Esophagus mucosa (tissue), 1 donor: ENCODE data around the gene PSMC6. TPM values are rescaled to one million over a fixed set of nuclear protein-coding genes. Genes with fewer than 3 reads are reported as not detected.
"Not testable (repeated sequence)": the region's sequence is repeated elsewhere in the genome, so short reads cannot be mapped to it uniquely, and the experiment has no call there.

ENCODE experiments used
- ATAC-seq: fragments of 200-7000 bp; cut with Tn5 transposase; one replicate; pipeline ENCODE4 v1.9.1; 2020
- total RNA-seq: library from RNA; stranded (reverse); gene quantifications from one replicate; pipeline ENCODE4 v1.2.4, GENCODE V29; 2023
- donor health status: DM: yes; HTN: yes; CAD: no.

The PSMC6 gene
- total RNA-seq, 1 donor from 2014 or later: 66.8 TPM

DNA sequence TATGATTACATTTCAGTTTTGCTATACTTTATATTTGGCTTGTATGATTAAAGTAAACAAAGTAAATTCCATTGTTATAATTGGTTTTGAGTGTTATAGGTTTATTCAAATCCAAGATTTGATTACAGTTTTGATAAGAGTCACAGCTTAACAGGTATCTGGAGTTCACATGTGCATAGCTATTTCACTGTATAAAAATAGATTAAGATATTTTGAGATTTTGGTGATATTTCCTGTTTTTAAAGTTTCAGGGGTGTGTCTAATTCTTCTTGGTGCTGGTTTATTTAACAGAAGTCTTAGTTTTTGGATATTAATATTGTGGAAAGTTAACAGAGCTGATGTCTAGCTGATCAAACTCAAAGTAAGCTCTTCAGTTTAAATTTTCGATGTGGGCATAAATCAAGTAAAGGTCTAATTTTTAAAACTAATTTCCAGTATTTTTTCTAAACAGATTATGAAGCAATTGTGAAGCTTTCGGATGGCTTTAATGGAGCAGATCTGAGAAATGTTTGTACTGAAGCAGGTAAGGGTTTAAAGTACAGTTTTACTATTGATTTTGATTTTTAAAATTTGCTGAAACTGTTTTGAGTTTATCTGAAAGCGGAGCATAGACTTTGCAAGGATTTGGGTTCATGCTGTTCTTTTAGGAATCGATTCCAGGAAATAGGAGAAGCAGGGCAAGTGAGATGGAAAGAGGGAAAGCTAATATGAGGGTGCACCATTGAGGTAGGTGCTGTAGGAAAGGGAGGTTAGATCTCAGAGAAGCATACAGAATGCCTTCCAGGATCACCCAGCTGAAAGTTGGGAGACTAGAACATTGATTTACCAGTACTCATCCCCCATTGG, 16.7 kb downstream of the PSMC6 start:
- ATAC-seq: no peak

- no peak for ATAC-seq
Measured at GRCh38 chr14:52724360-52724644, 17.3 kb downstream of the PSMC6 start.

DNA sequence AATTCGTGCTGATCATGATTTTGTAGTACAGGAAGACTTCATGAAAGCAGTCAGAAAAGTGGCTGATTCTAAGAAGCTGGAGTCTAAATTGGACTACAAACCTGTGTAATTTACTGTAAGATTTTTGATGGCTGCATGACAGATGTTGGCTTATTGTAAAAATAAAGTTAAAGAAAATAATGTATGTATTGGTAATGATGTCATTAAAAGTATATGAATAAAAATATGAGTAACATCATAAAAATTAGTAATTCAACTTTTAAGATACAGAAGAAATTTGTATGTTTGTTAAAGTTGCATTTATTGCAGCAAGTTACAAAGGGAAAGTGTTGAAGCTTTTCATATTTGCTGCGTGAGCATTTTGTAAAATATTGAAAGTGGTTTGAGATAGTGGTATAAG, 20.5 kb downstream of the PSMC6 start:
- ATAC-seq: not testable (repeated sequence)

DNA sequence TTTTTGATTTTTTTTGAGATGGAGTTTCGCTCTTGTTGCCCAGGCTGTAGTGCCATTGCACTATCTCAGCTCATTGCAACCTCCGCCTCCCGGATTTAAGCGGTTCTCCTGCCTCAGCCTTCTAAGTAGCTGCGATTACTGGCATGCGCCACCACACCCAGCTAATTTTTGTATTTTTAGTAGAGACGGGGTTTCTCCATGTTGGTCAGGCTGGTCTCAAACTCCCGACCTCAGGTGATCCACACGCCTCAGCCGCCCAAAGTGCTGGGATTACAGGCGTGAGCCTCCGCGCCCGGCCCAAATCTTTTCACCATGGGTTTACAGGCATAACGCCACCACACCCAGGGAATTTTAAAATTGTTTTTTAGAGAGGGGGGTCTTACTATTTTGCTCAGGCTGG, 22.0 kb downstream of the PSMC6 start:
- ATAC-seq: not testable (repeated sequence)

DNA sequence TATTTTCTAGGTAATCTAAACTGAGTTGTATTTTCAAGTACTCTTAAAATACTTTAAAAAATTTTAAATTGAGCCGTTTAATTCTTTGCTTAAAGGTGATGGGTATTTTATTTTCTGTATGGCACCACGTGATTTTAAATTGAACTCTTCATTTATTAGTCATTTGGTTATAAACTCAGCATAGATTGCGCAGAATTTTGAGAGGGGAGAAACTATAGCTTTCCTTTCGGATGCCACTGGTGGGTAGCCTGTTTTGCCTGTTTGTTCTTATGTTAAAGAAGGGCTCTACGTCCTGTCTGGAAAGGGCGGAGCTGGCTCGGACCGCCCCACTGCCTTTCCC, 22.6 kb downstream of the PSMC6 start:
- ATAC-seq: no peak

- peak; percentile 100 for ATAC-seq
Measured at GRCh38 chr14:52729925-52730708, 23.1 kb downstream of the PSMC6 start, which contains the start of gene STYX. TSS of gene STYX (plus strand) at chr14:52730166. CDS start at chr14:52730475, 309 bp downstream.

- ATAC-seq: no peak
Measured at GRCh38 chr14:52730709-52731111, 23.7 kb downstream of the PSMC6 start.

DNA sequence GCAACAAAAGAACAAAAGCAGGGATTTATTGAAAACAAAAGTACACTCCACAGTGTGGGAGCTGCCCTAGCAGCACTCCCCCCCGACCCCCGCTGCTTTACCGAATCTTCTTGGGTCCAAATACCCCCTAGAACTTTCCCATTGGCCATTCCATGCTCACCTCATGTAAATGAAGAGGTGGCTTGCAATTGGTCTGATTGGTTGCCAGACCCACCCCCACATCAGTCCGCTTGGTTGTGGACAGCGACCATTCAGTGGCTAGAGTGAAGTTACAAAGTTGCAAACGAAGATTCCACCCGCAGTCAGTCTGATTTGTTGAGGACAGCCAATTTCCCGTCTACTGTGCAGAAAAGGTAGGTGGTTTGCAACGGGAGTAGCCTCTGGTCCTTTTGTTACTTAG, 26.8 kb downstream of the PSMC6 start:
- ATAC-seq: no peak

DNA sequence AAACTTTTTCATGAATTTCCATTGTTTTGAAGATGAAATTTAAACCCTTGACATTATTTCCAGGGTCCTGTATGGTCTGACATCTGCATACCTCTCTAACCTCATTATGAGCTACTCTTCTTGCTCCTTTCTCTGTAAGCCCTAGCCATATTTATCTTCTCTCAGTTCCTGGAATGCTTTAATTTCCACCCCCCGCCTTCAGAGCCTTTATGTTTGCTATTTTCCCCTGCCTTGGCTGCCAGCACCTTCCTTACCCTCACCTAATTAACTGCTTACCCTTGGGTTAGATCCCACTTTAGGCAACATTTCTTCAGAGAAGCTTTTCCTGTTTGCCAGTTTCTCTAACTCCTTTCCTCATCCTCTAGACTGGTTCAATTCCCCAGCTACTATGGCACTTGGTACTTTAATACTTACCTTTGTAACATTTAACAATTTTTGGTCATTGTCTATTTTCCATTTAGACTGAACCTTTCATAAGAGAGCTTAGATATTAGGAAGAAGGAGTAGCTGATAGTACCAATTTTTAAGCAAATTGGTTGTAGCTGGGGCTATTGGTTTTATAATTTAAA, 29.0 kb downstream of the PSMC6 start:
- ATAC-seq: no peak

DNA sequence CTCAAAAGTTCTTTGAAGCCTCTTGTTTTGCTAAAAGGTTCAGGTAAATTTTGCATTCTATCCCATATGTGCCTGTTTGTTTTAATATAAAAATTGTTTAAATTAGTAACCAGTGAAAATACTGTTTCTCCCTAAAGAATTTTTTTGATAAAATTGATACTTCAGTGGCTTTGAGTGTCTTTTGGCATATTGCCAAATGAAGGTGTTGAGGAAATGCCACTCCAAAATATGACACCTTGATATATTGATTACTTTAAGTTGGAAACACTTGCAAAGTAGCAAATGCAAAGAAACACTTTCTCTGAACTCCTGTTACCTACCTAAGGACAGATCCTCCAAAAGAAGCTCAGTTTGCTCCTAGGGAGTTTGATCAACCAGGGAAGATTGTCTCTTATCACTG, 31.4 kb downstream of the PSMC6 start:
- ATAC-seq: no peak

DNA sequence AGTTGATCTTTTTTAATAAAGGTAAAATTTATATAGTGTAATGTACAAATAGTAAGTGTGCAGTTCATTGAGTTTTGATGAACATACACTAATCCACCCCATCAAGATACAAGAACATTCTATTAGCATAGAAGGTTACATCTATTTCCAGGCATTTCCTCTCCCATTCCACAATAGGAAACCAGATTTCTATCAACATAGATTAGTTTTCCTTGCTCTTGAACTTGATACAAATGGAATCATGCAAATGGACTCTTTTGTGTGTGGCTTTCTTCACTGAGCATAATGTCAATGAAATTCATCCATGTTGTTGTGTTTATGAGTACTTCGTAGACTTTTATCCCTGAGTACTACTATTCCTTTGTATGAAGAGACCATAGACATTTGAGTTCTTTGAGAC, 33.8 kb downstream of the PSMC6 start:
- ATAC-seq: no peak

- no peak for ATAC-seq
Measured at GRCh38 chr14:52741865-52742264, 34.9 kb downstream of the PSMC6 start.

DNA sequence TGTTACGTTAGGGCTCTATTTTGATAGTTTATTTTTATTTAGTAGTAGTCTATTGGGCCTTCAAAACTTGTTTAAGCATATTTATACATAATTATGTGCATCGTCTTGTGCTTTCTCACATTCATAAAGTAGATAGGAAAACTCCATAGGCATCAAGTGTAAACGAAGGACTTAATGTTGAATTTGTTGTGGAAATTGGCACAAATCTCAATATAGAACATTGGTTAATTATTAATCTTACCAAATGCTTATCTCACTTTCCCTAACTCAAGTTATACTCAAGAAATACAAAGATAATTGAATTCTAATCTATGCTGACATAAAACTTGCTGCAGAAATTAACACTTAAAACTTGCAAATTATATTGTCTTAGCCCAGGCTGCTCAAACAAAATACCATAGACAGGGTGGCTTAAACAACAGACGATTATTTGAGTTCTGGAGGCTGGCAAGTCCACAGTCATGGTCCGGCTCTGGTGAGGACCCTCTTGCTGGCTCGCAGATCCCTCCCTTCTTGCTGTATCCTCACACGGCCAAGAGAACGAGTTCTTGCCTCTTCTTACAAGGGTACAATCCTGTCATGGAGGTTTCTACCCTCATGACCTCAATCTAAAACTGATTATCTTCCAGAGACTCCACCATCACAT, 41.8 kb downstream of the PSMC6 start:
- no peak for ATAC-seq

GRCh38 chr14:52755607-52756316, 48.8 kb downstream of the PSMC6 start:
- ATAC-seq: no peak

- no peak for ATAC-seq
Measured at GRCh38 chr14:52759145-52759544, 52.1 kb downstream of the PSMC6 start.

DNA sequence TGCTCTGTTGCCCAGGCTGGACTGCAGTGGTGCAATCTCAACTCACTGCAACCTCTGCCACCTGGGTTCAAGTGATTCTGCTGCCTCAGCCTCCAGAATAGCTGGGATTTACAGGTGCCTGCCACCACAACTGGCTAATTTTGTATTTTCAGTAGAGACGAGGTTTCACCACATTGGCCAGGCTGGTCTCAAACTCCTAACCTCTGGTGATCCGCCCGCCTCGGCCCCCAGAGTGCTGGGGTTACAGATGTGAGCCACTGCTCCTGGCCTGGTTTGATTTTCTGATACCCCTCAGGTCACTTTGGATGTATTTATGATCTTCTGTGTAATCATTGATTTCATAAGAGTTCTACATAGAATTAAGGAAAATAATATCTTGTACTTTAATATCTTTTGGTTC, 55.9 kb downstream of the PSMC6 start:
- not testable (repeated sequence) for ATAC-seq

DNA sequence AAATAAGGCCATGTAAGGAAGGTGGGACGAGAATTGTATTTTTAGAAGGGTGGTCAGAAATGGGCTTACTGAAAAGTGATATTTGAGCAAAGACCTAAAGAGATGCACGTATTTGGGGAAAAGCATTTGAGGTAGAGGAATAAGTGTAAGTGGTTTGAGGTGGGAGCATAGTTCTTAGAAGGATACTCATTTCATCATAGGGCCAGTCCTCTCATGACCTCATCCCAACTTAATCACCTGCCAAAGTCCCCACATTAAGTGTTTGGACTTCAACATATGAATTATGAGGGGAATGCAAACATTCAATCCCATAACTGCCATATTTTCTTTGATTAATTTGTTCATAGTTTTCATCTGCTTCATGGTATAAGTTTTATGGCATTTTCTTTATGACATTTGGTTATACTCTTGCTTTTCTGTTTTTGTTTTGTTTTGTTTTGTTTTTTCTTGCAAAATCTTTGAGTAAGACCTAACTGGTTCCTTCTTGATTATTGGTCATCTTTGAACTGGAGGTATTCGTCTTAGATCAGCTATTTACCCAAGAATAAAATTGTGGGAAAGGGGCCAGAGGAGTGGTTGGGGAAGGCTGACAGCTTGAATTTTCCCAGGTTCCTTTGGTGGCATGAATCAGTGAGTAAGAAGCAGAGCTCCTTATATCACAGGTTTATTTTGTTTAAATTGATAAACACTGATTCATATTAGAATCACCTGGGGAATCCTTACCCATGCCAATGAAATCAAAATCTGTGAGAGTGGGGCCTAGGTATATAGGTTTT, 60.2 kb downstream of the PSMC6 start:
- no peak for ATAC-seq

GRCh38 chr14:52769887-52770286, 62.9 kb downstream of the PSMC6 start:
- ATAC-seq: no peak

- no peak for ATAC-seq
Measured at GRCh38 chr14:52776816-52777215, 69.8 kb downstream of the PSMC6 start.
